Glomerular endothelial cell (primary cell): Measurements from ENCODE around the gene ATP5PO. TPM values are rescaled to one million over a fixed set of nuclear protein-coding genes. Genes with fewer than 3 reads are reported as not detected.
"Not testable (repeated sequence)": the region's sequence is repeated elsewhere in the genome, so short reads cannot be mapped to it uniquely, and the experiment has no call there.

ENCODE experiments used
- DNase-seq: peaks from one replicate; pipeline ENCODE4 v3.0.0-alpha.2; 2011; ENCODE audit warnings: low read depth, low spot score; ENCODE audit errors: extremely low read depth
- total RNA-seq: library from RNA; depleted of rRNA; stranded (reverse); fragments of >200 nt; gene quantifications from 2 replicates; pipeline ENCODE4 v1.2.3, GENCODE V29; 2015

ATP5PO gene
- total RNA-seq, 1 donor from 2014 or later: 168 TPM

DNA sequence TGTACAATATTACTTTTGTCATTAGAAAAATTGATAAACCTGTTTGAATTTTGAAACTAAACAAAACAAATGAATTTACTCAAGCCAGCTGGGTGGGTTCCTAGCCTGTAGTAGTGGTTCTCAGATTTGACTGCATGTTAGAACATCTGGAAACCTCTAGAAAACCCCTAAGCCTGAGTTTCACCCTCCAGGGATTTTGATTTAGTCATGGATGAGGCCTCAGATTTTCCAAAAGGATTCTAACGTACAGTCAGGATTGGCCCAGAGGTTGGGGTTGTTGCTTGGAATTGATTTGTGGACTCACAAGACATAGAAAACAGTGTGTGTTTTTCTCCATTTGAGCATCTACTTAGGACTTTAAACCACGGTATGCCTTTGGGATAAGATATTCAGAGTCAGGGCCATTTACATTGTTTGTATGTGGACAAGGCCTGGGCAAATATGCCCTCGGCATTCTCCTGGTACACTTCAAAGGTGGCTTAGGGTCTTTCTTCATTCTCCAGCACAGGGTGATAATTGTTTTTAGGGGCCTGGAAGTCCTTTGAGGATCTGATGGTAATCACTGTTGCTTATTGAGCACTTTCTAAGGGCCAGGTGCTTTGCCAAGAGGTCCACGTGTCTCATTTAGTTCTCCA lies 42.6 kb downstream of the ATP5PO start:
- no peak for DNase-seq

DNA sequence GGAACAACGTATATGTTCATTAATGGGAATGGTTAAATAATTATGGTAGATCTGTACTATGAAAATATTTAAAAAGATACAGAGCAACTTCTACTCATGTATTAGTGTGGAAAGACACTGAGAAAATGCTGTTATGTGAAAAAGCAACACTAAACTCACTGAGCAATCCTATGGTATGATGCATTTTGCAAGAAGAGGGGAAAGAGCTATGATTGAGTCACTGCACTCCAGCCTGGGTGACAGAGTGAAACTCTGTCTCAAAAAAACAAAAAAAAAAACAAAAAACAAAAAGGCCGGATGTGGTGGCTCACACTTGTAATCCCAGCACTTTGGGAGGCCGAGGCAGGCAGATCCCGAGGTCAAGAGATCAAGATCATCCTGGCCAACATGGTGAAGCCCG lies 44.4 kb downstream of the ATP5PO start:
- no peak for DNase-seq

DNA sequence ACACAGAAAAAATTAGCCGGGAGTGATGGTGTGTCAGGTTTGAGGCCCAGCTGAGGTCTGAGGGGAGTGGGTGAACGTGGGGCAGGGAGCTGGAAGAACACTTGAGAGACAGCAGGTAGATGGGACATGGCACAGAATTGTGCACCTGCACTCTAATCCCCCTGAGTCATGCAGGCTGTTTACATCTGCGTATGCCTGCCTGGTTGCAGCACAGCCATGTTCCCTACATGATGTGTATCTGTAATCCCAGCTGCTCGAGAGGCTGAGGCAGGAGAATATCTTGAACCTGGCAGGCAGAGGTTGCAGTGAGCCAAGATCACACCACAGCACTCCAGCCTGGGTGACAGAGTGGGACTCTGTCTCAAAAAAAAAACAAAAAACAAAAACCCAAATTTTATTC lies 44.8 kb downstream of the ATP5PO start:
- no peak for DNase-seq

DNA sequence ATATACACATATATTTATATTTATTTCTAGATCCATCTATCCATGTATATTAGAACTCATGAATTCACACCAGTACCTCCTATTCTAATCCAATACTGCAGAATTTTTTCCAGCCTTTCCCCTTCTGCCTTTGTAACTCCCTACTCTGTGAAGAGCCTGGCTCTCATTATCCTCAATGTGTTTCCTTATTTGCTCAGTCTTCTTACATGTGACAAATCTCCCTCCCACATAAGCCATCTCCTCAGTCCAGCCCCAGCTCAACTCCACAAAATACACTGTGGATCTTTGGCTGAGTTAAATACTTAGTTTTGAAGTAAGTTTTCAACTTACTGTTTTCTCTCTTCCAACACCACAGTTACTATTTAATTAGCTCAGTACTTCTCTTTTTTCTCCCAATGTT lies 45.7 kb downstream of the ATP5PO start:
- DNase-seq: no peak

DNA sequence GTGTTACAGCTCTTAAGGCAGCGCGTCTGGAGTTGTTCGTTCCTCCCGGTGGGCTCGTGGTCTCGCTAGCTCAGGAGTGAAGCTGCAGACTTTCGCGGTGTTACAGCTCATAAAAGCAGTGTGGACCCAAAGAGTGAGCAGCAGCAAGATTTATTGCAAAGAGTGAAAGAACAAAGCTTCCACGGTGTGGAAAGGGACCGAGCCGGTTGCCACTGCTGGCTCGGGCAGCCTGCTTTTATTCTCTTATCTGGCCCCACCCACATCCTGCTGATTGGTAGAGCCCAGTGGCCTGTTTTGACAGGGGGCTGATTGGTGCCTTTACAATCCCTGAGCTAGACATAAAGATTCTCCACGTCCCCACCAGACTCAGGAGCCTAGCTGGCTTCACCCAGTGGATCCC lies 47.7 kb downstream of the ATP5PO start:
- not testable (repeated sequence) for DNase-seq

DNA sequence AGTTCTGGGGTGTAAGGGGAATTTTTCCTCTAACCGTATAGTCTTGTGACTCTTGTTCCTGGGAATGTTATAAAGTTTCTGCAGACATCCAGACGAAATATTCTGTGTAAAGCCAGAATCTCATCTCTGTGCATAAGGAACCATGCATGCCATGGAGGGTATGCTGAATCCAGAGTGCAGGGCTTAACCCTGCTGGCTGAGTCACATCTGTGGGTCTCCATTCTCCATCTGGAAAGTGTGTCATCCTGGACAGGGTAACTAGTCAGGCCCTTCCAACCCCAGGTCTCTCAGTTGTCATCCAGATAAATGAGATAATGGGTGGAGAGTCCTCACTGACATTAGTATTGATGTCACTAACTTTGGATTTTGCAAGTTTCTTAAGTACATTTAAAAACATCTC lies 48.8 kb downstream of the ATP5PO start:
- no peak for DNase-seq

DNA sequence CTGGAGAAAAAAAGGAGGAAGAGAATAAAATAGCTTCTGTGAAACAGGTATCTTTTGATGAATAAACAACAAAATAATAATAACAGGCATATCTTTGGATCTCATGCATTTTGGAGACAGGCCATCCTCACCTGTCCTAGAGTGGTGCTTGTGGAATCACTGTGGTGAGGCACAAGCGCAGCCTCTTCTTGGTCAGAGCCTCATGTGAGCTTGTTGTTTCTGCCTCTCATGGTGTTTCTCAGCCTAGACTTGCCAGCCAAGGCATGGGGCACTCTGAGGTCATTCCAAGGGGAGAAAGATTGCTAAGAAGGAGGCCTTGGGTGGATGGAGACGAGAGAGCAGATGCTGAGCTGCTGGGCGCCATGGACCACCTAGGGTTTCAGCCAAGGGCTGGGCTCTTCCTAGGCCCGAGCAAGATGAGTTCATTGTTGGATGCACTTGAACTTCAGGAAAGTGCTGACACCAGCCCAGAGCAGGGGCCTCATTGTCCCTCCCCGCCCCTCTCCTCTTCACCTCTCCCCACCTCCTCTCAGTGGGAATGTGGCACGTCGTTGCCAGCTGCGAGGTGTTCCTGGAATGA lies 49.5 kb downstream of the ATP5PO start:
- DNase-seq: no peak

DNA sequence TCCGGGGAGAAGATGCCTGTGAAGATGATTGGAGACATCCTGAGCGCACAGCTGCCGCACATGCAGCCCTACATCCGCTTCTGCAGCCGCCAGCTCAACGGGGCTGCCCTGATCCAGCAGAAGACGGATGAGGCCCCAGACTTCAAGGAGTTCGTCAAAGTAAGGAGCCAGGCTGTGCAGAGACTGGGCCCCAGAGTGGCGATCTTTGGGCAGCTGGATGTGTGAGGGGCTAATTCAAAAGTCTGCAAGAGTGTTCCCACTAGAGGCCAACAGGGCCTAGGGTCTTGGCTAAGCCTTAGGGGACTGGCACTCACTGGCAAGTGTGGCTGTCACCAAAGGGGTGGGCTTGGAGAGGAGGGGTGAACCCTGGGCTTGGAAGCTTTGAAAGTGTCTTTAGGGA lies 50.4 kb downstream of the ATP5PO start:
- no peak for DNase-seq

DNA sequence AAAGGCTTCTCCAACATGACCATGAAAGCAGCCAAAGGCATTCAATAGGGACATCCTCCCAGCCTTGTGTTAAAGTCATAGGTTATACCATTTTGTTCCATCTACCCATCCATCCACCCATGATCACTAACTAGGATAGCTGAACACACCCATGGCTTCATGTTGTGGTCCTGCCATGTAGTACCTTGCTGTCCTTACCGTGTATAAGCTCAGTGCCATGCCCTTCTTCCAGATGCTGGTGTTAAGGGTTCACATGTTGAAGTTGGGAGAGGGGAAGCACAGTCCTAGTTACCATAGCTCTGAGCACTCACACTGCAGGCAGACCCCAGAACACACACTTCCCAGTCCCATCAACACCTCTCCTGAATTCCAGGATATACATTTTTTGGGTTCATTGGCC lies 51.5 kb downstream of the ATP5PO start:
- DNase-seq: no peak

DNA sequence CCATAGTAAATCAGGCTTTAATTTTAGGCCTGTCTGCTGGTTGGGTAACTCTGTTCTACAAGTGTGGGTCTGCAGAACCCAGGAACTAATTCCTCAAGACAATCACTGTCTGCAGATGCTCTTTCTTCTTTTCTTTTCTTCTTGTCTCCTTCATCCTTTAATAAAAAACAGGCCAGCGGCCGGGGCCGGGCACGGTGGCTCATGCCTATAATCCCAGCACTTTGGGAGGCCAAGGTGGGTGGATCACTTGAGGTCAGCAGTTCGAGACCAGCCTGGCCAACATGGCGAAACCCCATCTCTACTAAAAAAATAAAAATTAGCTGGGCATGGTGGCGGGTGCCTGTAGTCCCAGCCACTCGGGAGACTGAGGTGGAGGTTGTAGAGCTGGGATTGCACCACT lies 52.4 kb downstream of the ATP5PO start:
- not testable (repeated sequence) for DNase-seq

DNA sequence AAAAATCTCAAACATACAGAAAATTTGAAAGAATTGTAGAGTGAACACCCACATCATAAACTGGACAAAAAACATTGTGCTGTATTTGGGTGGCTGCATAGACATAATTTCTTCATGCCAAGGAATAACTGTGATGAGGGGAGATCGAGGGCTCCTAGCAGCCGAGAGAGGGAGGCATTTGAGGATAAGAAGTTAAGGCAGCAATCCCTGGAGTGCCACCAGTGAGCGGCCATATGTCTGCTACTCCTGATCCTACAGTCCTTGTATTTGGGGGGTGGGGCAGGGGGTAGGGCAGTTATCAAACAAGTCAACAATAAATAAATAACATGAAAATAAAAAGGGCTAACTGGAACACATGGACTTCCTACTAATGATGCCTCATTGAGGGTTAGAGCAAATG lies 54.5 kb downstream of the ATP5PO start:
- no peak for DNase-seq

DNA sequence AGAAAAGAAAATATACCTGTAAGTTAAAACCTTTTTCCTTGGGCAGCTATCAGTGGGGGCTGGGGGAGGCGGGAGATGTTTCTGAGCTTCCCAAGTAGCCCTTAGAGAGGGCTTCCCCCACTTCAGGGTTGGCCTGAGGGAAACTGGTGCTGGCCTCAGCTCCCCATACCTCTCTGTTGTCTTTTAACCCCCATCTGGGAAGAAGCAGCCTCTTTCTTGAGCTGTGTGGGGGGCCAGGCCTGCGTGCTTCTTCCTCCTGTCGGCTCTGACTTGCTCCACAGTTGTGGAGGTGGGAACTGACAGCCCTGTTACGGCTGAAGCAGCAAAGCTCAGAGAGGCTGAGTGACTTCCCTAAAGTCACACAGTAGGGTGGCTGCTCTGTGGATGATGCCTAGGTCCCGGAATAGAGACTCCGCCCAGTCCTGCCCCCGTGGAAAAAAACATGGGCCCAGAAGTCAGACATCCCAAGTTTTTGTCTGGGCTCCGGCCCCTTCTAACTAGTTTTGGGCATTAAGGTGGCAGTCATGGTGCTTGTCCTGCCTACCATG lies 55.2 kb downstream of the ATP5PO start:
- DNase-seq: no peak

DNA sequence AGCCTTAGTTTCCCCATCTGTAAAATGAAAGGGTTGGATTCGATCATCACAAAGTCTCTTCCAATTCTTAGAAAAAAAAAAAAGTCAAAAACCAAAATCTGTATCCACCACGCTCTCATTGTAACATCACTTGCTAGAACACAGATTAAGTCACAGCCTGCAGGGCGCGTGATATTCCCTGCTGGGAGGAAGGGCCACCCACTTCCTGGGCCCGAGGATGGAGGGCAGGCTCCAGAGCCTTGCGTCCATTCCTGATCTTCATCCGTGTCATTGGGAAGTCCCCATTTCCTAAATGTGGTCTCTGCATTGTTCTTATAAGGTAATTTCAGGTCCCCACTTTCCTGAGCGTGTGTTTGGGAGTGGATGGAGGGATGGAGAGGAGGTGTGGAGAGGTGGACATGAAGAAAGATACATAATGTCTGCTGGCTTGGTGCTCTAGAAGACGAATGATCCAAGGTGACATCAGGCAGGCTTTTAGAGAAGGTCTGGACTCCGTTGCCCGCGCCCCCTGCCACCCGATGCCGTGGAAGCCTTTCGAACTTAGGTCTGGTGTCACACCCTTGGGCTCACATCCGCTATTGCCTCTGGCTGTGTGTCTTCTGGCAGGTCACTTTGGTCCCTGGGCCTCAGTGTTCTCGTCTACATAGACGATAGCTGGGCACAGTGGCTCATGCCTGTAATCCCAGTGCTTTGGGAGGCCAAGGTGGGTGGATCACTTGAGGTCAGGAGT lies 56.1 kb downstream of the ATP5PO start:
- DNase-seq: no peak

DNA sequence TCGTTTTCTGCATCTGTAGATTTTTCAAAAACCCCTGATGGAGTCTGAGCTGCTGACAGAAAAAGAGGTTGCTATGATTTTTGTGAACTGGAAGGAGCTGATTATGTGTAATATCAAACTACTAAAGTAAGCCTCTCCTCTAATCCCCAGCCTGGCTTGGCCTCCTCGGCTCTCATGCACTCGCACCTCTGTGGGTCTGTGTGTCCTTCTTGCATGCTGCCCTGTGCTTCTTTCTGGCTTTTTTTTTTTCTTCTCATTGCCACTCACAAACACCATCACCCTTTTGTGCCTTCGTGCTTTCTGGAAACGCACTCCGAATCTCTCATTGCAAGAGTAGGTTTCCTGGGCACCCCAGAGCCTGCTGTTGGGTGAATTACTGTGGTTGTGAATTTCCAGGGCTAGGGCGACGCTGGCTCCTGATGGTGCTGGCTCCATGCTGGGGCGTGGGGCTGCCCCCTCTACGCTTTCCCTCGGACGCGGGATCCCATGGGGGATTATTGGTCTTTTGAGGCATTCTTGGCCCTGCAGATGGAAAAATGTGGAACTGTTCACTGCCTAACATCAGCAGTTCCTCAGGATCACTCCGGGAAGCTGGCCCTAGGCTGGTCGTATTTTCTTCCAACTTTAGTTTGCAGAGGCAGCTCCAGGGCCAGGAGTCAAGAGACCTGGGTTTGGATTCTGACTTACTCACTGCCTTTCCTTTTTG lies 56.8 kb downstream of the ATP5PO start:
- no peak for DNase-seq

DNA sequence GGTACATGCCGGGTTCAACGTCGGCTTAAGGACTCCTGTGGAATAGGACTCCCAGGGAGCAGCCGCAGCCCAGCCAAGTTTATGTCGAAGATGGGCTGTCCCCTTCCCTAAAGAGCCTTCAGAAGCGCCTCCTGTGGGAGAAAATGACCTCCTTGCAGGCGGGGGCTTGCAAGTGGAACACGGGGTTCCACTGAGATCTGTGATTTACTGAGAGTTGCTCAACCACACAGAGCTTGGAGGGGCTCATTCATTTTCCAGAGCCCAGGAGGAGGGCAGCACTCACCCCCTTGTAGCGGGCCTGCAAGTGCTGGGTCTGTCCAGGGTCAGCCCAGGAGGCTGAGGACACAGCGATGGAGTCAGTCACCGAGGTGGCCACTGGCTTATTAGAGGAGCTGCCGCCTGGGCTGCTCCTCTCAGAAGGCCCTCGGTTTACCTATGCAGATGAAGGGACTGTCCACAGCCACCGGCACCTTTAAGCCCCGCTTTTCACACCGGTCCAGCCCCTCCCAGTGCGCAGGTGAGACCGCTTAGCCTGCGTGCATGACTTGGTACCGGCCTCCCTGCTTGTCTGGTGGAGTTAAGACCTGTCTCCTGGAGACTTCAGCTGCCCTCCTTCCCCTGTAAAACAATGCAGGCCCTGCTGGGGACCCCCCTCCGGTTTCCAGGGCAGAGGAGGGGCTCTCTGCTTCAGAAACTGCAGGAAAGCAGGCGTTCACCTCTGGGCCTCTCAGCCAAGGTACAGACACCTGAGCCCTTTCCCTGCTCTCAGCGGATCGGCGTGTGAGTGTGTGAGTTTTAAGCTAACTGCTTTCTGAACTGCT lies 57.5 kb downstream of the ATP5PO start:
- no peak for DNase-seq

DNA sequence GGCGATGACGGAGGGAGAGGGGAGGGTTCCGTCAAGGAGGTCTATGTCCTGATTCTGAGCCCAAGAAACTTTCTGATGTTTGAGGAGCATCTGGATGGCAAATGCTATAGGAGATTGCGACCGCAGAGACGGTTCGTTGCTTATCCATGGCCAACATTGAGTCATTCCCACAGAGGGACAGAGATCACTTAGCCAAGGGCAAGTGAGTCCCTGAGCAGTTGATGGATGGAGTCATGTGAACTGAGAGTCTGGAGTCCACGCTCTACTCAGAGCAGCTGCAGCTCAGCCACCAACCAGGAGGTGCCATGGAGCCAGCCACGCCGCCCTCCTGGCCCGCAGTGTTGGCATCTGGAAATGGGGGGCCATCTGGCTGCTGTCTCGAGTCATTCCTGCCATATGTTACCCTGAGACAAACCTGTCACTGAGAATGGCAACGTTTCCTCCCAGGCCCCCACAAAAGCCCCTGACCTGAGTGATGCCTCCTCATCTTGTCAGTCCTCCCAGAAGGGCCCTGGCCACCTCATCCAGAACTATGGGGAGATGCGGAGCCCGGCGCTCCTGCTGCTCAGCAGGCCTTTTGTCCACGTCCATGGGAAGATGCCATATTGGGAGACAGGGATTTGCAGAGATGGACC lies 58.6 kb downstream of the ATP5PO start:
- no peak for DNase-seq

DNA sequence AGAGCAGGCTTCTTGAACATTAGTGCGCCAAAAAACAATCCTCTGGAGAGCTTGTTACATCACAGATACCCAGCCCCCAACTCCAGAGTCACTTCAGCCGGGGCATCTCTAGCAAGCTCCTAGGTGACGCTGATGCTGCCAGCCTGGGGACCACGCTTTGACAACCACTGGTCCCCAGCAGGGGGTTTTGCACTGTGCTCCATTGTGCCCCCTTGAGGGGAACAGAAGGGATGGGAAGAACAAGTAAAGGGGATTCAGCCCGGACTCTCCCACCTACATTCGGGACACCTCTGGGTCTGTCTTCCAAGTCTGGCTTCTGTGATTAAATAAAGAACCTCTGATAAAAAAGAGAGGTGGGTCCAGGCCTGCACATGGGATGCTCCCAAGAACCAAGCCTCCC lies 60.4 kb downstream of the ATP5PO start:
- no peak for DNase-seq

DNA sequence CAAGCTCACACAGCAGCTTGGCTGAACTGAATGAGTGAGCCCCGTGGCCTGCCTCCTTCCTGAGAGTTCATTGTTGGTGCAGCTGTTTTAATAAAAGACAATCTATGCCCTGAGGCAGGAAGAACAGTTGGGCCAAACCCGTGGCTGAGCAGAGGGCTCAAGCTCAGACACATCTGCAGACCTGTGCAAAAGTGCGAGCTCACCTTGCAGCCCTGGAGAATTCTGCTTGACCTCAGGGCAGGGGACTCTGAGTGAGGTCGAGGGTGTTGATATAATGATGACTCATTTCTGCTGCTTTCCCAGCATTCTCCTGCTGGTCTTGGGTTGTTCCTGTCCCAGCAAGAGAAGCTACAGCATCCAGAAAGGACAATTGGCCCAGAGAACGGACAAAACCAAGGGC lies 61.0 kb downstream of the ATP5PO start:
- DNase-seq: no peak
